H1 (cell line): ENCODE results near the gene DBF4B. TPM values are rescaled to one million over a fixed set of nuclear protein-coding genes. Genes with fewer than 3 reads are reported as not detected.

Source experiments
- CBX8 ChIP-seq: fragments of 300-800, 300-1000 bp; sonication (generic); IDR thresholded peaks from 2 replicates; pipeline ENCODE4 v1.7.1; 2016; ENCODE audit warnings: low read depth, low read length, borderline replicate concordance
- CHD7 ChIP-seq: fragments of 300-600 bp; sonication (generic); IDR thresholded peaks from 2 replicates; pipeline ENCODE4 v1.7.1; 2012; ENCODE audit warnings: low read length, moderate library complexity, mild to moderate bottlenecking, inconsistent platforms; ENCODE audit not compliant: insufficient replicate concordance
- GTF2F1 ChIP-seq: IDR thresholded peaks from 2 replicates; pipeline ENCODE4 v1.6.1; 2012; ENCODE audit warnings: low read depth, low read length, improper control_type of control experiment, borderline replicate concordance
- NRF1 ChIP-seq: IDR thresholded peaks from 2 replicates; pipeline ENCODE4 v1.6.1; 2011; ENCODE audit warnings: mild to moderate bottlenecking, low read depth, low read length, improper control_type of control experiment
- SIRT6 ChIP-seq: IDR thresholded peaks from one replicate; pipeline ENCODE4 v1.7.1; 2012; ENCODE audit warnings: low read length, inconsistent platforms
- SP4 ChIP-seq: IDR thresholded peaks from 2 replicates; pipeline ENCODE4 v1.6.1; 2012; ENCODE audit warnings: low read length, inconsistent platforms
- YY1 ChIP-seq: IDR thresholded peaks from 2 replicates; pipeline ENCODE4 v1.6.1; 2011; ENCODE audit warnings: low read depth, mild to moderate bottlenecking, low read length
- polyA plus RNA-seq, 7 experiments: library from polyadenylated mRNA; depleted of rRNA in 3 of 7; stranded (reverse) in 5 of 7; unstranded in 2 of 7; fragments of >200 nt in 5 of 7; fragments of 200-250 nt in 2 of 7; gene quantifications; 1 replicate in 5 of 7; 2 replicates in 1 of 7; 4 replicates in 1 of 7; pipeline versions ENCODE4 v1.2.1 to v1.2.3, GENCODE V29; 2011 to 2013; ENCODE audit warnings: missing spikeins in 2 of 7, mixed read lengths in 2 of 7
- total RNA-seq: library from RNA; stranded (reverse); fragmentation: NEBNext Ultra II Directional; extraction: Animal tissue kit (Norgen Biotek cat#: 25700); gene quantifications from 2 replicates; pipeline ENCODE4 v1.2.1, GENCODE V29; 2021

The DBF4B gene
- total and polyA plus RNA-seq, 2 of the 8 experiments (the other 6 are each of a cell fraction or from before 2014, with no cell fraction given) = 20.2 to 26.9 TPM

- TF ChIP-seq CHD7 (no peak), YY1 (no peak), GTF2F1 (no peak), SIRT6 (no peak), NRF1 (no peak), SP4 (no peak), CBX8 (no peak)
Measured at GRCh38 chr17:44664867-44665266, 43.6 kb upstream of the DBF4B start (continued).
